Coronary artery (tissue), 2 donors: ENCODE results near the gene MNT.

Experiments used
- DNase-seq: peaks from one replicate; pipeline ENCODE4 v3.0.0-alpha.2; 2017; ENCODE audit warnings: low spot score
- H3K27ac ChIP-seq, 2 donors: fragments of 200-600 bp; sonication (generic); one replicate each; pipeline ENCODE4 v1.5.1; 2016 to 2019
- H3K4me3 ChIP-seq: fragments of 200-600 bp; sonication (generic); 2 replicates; pipeline ENCODE4 v1.5.1; 2016; ENCODE audit warnings: mild to moderate bottlenecking, moderate library complexity
- CTCF ChIP-seq: fragments of 200-600 bp; sonication (generic); IDR thresholded peaks from one replicate; pipeline ENCODE4 v1.5.1; 2019; ENCODE audit warnings: antibody characterized with exemption

Gene MNT

DNA sequence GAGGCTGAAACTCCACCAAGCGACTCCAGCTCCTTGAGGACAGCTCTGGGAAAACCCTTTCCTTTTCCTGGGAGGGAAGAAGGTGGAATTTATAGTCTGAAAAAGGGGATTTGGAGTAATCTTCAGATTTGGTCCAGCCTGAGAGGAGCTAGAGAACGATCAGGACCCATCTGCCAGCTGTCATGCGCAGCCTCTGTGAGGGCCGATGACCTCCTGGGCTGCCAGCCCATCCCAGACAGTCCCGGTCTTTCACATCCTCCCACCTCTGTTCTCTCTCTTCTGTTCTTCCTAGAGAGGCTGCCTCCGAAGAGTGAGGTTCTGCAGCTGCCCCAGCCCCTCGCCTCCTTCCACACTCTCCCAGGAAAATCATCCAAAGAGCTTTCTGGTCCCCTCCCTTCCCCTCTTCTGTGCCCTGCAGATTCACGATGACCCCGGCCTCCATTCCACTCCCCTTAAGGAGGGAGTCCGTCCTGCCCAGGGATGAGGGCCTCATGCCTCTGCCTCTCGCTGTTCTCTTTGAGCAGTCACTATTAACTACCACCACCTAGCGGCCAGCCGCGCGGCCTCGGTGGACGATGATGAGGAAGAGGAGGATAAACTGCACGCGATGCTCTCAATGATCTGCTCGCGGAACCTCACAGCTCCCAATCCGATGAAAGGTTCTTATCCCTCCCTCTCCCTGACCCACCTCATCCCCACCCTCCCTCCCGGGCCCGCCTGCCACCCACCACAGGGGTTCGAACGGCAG, 33.9 kb downstream of the MNT start:
- H3K4me3 ChIP-seq: no peak overlapping the region
- no peak for DNase-seq
- TF ChIP-seq CTCF: no peak
- H3K27ac ChIP-seq: no peak overlapping the region

- Histone ChIP-seq H3K4me3 (no peak overlapping the region), H3K27ac (no peak overlapping the region)
- TF ChIP-seq CTCF: no peak
- no peak for DNase-seq
These were observed 35.7 kb downstream of the MNT start for GRCh38 chr17:2365132-2365531.

DNA sequence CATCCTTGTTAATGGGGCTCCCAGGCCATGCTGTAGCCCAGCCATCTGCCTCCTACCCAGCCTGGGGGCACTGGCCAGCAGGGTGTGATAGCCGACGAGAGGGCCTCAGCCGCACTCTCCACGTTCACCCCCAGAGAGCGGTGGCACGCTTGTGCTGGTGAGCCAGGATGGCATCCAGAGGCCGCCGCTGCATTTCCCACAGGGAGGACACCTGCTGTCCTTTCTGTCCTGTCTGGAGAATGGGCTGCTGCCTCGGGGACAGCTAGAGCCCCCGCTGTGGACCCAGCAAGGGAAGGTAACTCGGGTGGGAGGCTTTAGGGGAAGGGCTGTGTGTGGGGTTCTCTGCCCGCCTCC, 36.1 kb downstream of the MNT start:
- no peak for DNase-seq
- TF ChIP-seq CTCF: no peak
- Histone ChIP-seq H3K4me3 (no peak overlapping the region), H3K27ac (no peak overlapping the region)

GRCh38 chr17:2363851-2364762, 36.8 kb downstream of the MNT start:
- no peak for TF ChIP-seq CTCF
- Histone ChIP-seq H3K4me3 (no peak overlapping the region), H3K27ac (no peak overlapping the region)
- no peak for DNase-seq

- no peak for TF ChIP-seq CTCF
- Histone ChIP-seq H3K4me3 (no peak overlapping the region), H3K27ac (no peak overlapping the region)
- no peak for DNase-seq
These were observed 37.5 kb downstream of the MNT start for GRCh38 chr17:2363318-2363717.

DNA sequence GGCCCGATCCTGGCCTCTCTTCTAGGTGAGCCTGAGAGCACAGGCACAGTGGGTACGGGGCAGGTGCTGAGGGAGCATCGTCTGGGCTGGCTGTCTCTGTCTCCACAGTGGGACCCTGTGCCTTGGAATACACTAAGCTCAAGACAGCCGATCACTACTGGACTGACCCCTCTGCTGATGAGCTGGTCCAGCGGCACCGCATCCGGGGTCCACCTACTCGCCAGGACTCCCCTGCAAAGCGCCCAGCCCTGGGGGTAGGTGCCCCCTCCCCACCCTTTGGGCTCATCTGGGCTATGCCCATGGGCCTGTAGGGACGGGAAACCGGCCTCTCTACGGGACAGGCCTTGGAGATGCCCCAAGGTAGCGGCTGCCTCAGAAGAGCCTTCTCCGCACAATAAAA, 38.0 kb downstream of the MNT start:
- no peak for DNase-seq
- TF ChIP-seq CTCF: no peak
- Histone ChIP-seq H3K4me3 (no peak overlapping the region), H3K27ac (no peak overlapping the region)

GRCh38 chr17:2362416-2362815, 38.4 kb downstream of the MNT start:
- DNase-seq: no peak
- Histone ChIP-seq H3K27ac (no peak overlapping the region), H3K4me3 (no peak overlapping the region)
- no peak for TF ChIP-seq CTCF
